ENCODE results near the gene SMG6.
"Not testable (repeated sequence)": the region's sequence is repeated elsewhere in the genome, so short reads cannot be mapped to it uniquely, and the experiment has no call there.

The SMG6 gene

DNA sequence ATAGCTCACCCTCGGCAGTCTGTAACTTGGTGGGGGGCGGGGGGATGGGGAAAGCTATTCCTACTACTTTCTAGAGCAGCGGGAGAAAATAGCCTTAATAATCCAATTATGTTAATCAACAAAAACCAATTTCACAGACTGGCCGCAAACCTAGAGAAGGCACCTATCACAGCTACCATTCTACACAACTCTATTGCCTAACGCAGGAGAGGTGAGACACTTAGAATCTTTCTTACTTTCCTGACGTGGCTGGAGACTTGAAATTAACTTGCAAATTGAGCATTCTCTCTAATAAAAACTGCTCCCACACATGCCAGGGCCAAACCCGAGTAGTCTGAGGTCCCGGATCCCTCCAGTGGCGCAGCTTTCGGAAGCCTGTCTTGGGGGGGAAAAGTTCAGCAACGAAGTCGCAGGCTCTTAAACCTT is 794 bp downstream of the SMG6 start:
- no peak for DNase-seq

DNA sequence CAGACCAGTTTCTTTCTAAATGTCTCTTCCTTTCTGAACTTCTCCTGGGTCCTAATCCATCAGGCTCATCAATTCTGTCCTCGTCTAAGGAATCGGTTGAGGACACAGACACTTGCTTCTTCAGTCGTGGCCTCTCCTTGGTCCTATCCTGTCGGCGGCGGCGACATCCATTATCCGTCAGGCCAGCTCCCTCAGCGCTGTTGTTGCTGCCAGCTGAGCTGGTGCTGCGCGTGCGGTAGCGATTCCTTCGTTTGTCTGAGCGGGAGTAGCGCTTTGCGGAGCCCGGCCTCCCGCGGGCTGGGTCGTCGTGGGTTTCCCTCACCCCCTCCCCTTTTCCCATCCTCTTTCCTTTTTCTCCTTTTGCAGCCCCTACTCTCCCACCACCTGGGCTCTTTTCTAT is 3.8 kb downstream of the SMG6 start:
- DNase-seq = no peak

DNA sequence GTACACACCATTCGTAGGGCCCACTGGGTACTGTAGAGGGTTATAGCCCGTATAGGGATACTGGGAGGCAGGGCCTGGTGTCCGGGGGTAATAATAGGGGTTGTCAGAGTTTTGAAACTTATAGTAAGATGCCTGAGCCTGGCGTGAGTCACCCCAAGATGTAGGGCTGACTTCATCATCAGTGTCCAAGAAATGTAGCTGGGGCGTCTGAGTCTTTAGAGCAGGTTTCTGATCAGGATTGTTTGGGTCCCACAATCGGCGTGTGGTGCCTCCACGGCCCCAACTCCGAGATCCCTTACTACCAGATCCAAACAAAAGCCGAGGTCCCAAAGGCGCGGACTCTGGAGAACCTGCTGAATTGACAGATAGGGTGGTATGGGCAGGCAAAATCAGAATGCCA is 4.4 kb downstream of the SMG6 start:
- no peak for DNase-seq

DNA sequence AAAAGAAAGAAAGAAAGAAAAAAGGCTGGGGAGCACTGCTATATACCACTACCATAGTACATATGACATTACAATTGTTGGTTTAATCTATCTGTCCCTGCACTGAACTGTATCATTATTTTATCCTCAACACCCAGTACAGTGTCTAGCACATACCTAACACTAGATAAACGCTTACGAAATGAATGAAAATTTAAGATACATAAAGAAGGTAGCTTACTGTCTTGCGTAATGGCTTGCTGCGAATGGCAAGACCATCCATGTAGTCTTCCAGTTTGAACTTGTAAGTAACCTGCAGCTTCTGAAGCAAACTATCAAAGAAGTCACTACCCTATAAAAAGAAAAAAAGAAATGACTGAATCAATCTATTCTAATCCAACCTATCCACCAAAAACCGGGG is 6.6 kb downstream of the SMG6 start:
- no peak for DNase-seq

GRCh38 chr17:2295575-2295974 is 8.0 kb downstream of the SMG6 start:
- no peak for DNase-seq

DNA sequence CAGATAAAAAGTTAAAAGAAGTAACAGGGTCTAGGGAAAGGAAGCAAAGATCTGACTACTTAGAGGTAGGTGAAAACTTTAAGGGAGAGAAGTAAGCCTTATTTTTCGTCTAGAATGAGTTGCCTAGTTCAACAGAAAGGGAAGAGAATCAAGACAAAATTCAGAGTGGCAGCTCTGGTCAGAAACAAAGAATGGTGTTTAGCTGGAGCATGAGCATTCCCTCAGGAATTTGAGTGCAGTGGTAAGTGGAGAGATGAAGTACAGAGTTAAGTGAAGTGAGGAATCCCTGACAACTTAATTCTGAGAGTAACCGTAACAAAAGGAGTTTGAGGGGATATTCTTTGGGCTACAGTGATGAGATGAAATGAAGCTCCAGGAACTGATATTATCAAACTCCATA is 11.5 kb downstream of the SMG6 start:
- DNase-seq = no peak

- no peak for DNase-seq
Observed at GRCh38 chr17:2289878-2290478, 13.6 kb downstream of the SMG6 start.

DNA sequence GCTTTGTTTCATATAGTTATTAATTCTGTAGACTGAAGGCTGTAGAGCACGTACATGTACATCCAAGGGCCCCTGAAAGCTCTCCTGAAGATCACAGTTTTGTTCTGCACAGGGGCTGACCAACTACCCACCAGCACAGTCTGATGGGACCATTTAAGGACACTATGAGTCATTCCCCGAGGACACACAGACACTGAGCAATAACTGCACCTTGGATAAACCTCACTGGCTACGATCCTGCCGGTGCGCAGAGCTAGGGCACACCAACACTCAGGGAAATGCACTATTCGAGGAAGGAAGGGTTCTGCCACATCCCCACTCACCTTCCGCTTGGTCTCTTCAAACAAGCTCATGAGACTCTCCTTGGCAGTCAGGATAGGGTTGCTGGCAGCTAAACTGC is 20.3 kb downstream of the SMG6 start:
- no peak for DNase-seq

DNA sequence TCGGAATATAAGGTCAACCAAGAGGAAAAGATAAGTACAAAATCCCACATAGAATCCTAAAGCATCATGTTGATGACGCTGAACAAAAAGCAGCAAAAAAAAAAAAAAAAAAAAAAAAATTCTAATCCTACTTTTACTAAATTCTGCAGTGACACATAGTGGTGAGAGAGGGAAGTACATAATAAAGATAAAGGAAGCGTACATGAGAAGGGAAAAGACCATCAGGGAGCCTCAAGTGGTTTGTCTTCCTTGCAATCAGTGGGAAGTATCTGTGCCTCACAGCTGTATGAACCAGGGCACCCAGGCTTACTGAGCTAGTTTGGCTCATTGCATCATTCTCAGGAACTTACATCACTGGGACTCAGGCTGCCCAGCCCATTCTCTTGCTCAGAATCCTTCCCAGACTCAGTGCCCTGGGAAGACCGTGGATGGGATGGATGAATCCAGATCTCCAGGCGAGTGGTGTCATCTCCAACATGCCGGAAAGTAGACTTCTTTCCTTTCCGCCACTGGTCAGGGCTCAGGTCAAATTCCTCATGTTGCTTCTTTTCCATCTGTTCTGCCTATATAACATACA is 21.2 kb downstream of the SMG6 start:
- peak; percentile 27 for DNase-seq

DNA sequence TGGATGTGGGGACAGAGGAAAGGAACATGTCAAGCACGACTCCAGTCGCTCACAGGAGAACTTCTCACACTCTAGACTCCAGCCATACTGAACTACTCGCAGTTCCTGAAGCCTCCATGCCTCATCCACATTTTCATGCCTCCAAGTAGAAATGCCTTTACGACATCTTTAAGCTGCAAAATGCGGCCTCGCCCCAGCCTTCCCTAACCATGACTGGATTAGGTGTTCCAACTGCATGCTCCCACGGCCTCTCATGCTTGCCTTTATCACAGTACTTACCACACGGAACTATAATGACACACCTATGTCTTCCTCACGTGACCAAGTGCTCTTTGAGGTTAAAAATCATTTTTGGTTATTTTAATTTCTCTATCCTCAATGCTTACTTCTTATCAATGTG is 23.9 kb downstream of the SMG6 start:
- no peak for DNase-seq

GRCh38 chr17:2277429-2278170 is 26.0 kb downstream of the SMG6 start:
- DNase-seq = no peak

DNA sequence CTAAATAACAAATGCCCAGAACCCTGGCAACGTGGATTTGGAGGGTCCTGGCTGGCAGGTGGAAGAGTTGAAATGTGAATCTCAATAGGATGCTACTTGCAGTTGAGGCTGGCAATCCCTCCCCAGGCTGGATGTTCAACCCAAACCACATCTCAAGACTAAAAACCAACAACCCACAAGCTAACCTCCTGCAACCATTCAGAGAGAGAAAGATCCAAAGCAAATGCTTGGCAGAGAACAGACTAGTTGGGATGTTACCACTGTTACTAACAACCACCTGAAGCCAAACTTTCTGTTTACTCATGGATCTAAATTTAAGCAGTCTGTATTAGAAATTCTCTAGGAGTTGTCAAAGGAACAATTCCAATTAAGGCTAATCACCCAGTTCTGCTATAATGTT is 27.9 kb downstream of the SMG6 start:
- no peak for DNase-seq

GRCh38 chr17:2274414-2274813 is 29.2 kb downstream of the SMG6 start:
- DNase-seq = no peak

DNA sequence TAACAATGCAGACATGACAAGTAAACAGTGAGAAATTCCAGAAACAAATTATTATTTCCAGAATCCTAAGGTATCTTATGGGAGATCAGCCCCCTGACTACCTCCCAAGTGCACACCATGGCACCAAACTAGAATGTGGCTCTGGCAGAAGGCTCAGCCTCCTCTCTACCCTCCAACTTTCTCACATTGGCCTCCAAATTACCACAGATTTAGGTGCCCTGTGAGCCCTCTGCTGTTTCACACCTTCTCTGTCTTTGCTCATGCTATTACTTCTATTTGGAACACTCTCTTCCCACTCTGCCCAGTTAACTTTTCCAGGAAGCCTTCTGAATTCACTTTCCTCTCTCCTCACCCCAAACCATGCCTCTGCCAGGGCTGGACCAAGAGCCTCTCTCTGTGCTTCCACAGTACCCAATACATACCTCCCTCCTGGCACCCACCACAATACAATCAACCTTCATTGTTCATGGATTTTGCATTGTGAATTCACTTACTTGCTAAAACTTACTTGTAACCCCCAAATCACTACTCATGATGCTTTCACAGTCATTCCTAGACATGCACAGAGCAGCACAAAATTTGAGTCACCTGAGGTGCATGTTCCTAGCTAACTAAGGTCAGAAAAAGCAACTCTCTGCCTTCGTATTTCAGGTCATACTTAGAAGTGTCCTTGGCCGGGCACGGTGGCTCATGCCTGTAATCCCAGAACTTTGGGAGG is 31.4 kb downstream of the SMG6 start:
- no peak for DNase-seq

DNA sequence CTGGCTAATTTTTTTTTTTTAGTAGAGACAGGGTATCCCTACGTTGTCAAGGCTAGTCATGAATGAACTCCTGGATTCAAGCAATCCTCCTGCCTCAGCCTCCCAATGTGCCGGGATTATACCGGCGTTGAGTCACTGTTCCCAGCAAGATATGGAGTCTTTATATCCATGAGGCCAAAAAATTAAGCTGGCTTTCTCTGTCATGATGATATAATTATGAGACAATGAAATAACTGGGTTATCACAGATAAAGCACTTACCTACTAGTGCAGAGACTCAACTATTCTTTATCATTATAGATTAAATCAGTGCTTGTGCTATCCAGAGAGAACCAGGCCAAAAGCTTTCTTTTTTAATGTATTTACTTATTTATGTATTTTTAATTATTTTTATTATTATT is 36.2 kb downstream of the SMG6 start:
- no peak for DNase-seq

- no peak for DNase-seq
Observed at GRCh38 chr17:2266865-2267228, 36.7 kb downstream of the SMG6 start.

GRCh38 chr17:2266045-2266864 is 37.3 kb downstream of the SMG6 start:
- DNase-seq = no peak

DNA sequence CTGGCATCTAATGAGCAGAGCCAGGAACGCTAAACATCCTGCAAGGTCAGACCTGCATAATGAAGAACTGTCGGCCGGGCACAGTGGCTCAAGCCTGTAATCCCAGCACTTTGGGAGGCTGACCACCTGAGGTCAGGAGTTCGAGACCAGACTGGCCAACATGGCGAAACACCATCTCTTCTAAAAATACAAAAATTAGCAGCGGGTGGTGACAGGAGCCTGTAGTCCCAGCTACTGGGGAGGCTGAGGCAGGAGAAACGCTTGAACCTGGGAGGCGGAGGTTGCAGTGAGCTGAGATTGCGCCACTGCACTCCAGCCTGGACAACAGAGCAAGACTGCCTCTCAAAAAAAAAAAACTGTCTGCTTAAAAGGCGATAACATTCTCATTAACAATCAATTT is 38.4 kb downstream of the SMG6 start:
- DNase-seq = not testable (repeated sequence)

DNA sequence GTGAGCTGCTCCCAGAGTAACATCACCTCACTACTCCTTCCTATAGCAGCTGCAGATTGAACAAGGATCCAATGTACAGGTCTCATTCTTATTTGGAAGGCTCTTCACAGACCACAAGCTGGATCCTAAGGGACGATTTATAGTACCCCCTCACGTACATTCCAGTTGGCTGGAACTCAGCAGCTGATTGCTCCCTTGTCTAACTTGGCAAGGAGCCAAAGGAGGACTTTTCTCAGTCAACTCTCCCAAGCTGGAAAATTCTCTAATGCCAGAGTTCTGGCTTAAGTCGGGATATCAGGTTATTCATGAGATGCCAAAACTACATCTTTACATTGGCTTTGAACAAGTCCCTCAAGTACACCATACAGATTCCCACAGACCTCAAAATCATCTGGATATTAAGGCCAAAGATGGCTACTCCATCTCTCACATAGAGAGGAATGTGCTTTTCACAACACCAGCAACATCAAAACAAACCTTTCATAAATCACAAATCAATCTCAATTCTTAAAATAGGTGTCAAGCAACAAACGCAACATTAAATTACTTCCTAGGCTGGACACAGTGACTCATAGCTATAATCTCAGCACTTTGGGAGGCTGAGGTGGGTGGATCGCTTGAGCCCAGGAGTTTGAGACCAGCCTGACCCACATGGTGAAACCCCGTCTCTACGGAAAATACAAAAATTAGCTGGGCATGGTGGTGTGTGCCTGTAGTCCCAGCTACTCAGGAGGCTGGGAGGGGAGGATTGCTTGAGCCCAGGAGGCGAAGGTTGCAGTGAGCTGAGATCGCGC is 39.3 kb downstream of the SMG6 start:
- DNase-seq = no peak

GRCh38 chr17:2263183-2264066 is 40.2 kb downstream of the SMG6 start:
- no peak for DNase-seq

- no peak for DNase-seq
Observed at GRCh38 chr17:2262135-2262587, 41.4 kb downstream of the SMG6 start.

All from NCI-H2029 treated with DMSO at 0.1 percent for 48 hours (cell line).